A549 (cell line): ENCODE data around the gene TFB2M. TPM values are rescaled to one million over a fixed set of nuclear protein-coding genes. Genes with fewer than 3 reads are reported as not detected.
"Not testable (repeated sequence)": the region's sequence is repeated elsewhere in the genome, so short reads cannot be mapped to it uniquely, and the experiment has no call there.

Source experiments
- ATAC-seq, 2 experiments: fragments of 200-7000 bp in 1 of 2; fragments of >200 bp in 1 of 2; cut with Nextera tagmentation in 1 of 2; cut with Tn5 transposase in 1 of 2; 3 replicates each; pipeline versions ENCODE4 v1.8.0 to v1.9.1; 2018 to 2020; ENCODE audit warnings: mild to moderate bottlenecking in 1 of 2, moderate library complexity in 1 of 2
- CTCF ChIA-PET: fragments of 300-600 bp; sonication (Branson Sonifier 250); formaldehyde crosslinking; extraction: SDS; loops from one replicate; lab custom pipeline; 2021; ENCODE audit warnings: antibody characterized with exemption, inconsistent platforms; lab: Yijun Ruan, JAX
- POLR2A ChIA-PET: fragments of 350-600 bp; formaldehyde crosslinking; extraction: SDS; loops from one replicate; lab custom pipeline; 2021; ENCODE audit warnings: antibody characterized with exemption, inconsistent platforms; lab: Yijun Ruan, JAX
- DNase-seq, 2 experiments: peaks; one replicate each; pipeline versions ENCODE4 v3.0.0 to v3.0.0-alpha.2; 2011 to 2016; ENCODE audit warnings: low read depth in 1 of 2, low spot score in 1 of 2
- FAIRE-seq: peaks from 2 replicates; lab custom pipeline; 2011; peaks lifted over from hg19 to GRCh38; lab: Jason Lieb, UNC
- H3K27ac ChIP-seq, 2 experiments: fragments of >200 bp; sonication (Bioruptor Twin); formaldehyde crosslinking; 3 replicates each; pipeline ENCODE4 v1.5.1; 2016 to 2017
- H3K4me1 ChIP-seq: fragments of >200 bp; sonication (Bioruptor Twin); formaldehyde crosslinking; 3 replicates; pipeline ENCODE4 v1.6.1; 2016
- H3K4me2 ChIP-seq: fragments of >200 bp; sonication (Bioruptor Twin); formaldehyde crosslinking; 3 replicates; pipeline ENCODE4 v1.6.1; 2016
- H3K4me3 ChIP-seq: fragments of >200 bp; sonication (Bioruptor Twin); formaldehyde crosslinking; 3 replicates; pipeline ENCODE4 v1.5.1; 2016
- H3K9me3 ChIP-seq: fragments of >200 bp; sonication (Bioruptor Twin); formaldehyde crosslinking; 3 replicates; pipeline ENCODE4 v1.6.1; 2016
- BHLHE40 ChIP-seq: IDR thresholded peaks from 2 replicates; pipeline ENCODE4 v1.6.1; 2012; ENCODE audit warnings: low read depth, low read length, inconsistent platforms
- CBX8 ChIP-seq: fragments of 200-600 bp; sonication (generic); IDR thresholded peaks from 2 replicates; pipeline ENCODE4 v1.6.1; 2016
- CEBPB ChIP-seq, 2 experiments: fragments of >200 bp in 1 of 2; sonication (Bioruptor Twin) in 1 of 2; formaldehyde crosslinking in 1 of 2; IDR thresholded peaks; 2 replicates each; pipeline ENCODE4 v1.6.1; 2012 to 2016
- CHD4 ChIP-seq: fragments of 200-600 bp; sonication (generic); IDR thresholded peaks from 2 replicates; pipeline ENCODE4 v1.6.1; 2016; ENCODE audit warnings: antibody characterized with exemption, mild to moderate bottlenecking, borderline replicate concordance
- EHF ChIP-seq: fragments of 250-450 bp; sonication (Bioruptor Pico); IDR thresholded peaks from 2 replicates; pipeline ENCODE4 v1.5.0; 2020; ENCODE audit warnings: mild to moderate bottlenecking
- FOSB ChIP-seq: fragments of 250-450 bp; sonication (Bioruptor Pico); IDR thresholded peaks from 2 replicates; pipeline ENCODE4 v1.5.0; 2020; ENCODE audit warnings: mild to moderate bottlenecking, moderate library complexity
- FOXS1 ChIP-seq: fragments of 250-450 bp; sonication (Bioruptor Pico); IDR thresholded peaks from 2 replicates; pipeline ENCODE4 v1.5.0; 2020; ENCODE audit warnings: mild to moderate bottlenecking, moderate library complexity
- HOXA7 ChIP-seq: fragments of 250-450 bp; sonication (Bioruptor Pico); IDR thresholded peaks from 2 replicates; pipeline ENCODE4 v1.5.0; 2020; ENCODE audit warnings: mild to moderate bottlenecking, moderate library complexity
- HOXB5 ChIP-seq: fragments of 250-450 bp; sonication (Bioruptor Pico); IDR thresholded peaks from 2 replicates; pipeline ENCODE4 v1.5.0; 2020; ENCODE audit warnings: mild to moderate bottlenecking, moderate library complexity
- JUN ChIP-seq, 2 experiments: fragments of >200 bp; sonication (Bioruptor Twin); formaldehyde crosslinking; IDR thresholded peaks; 2 replicates in 1 of 2; 3 replicates in 1 of 2; pipeline ENCODE4 v1.6.1; 2016 to 2017
- KDM5A ChIP-seq: fragments of 200-600 bp; sonication (generic); IDR thresholded peaks from 2 replicates; pipeline ENCODE4 v1.6.1; 2016; ENCODE audit warnings: antibody characterized with exemption, mild to moderate bottlenecking
- NFE2L2 ChIP-seq: fragments of 150-350 bp; conservative IDR thresholded peaks from 2 replicates; pipeline ENCODE4 v1.6.1; 2014; ENCODE audit warnings: low read length
- NPAS2 ChIP-seq: fragments of 250-450 bp; sonication (Bioruptor Pico); IDR thresholded peaks from 2 replicates; pipeline ENCODE4 v1.8.0; 2022; ENCODE audit warnings: mild to moderate bottlenecking, moderate library complexity, borderline replicate concordance
- NR3C1 ChIP-seq: fragments of >200 bp; sonication (Bioruptor Twin); formaldehyde crosslinking; IDR thresholded peaks from 3 replicates; pipeline ENCODE4 v1.6.1; 2017
- POLR2A ChIP-seq: IDR thresholded peaks from 2 replicates; pipeline ENCODE4 v1.6.1; 2012; ENCODE audit warnings: mild to moderate bottlenecking, low read length
- RARB ChIP-seq: fragments of 250-450 bp; sonication (Bioruptor Pico); IDR thresholded peaks from 2 replicates; pipeline ENCODE4 v1.8.0; 2021; ENCODE audit warnings: mild to moderate bottlenecking, moderate library complexity
- SMC3 ChIP-seq: fragments of >200 bp; sonication (Bioruptor Twin); formaldehyde crosslinking; IDR thresholded peaks from 3 replicates; pipeline ENCODE4 v1.6.1; 2018; ENCODE audit warnings: inconsistent platforms
- TFCP2L1 ChIP-seq: fragments of 250-450 bp; sonication (Bioruptor Pico); IDR thresholded peaks from 2 replicates; pipeline ENCODE4 v1.5.0; 2021; ENCODE audit warnings: mild to moderate bottlenecking
- WGBS: methylation state at CpG from one replicate; pipeline ENCODE4 v1.1.6; 2017; ENCODE audit errors: missing lambda C conversion rate; 5-methylcytosine and 5-hydroxymethylcytosine counted together
- polyA plus RNA-seq, 4 experiments: library from polyadenylated mRNA; depleted of rRNA in 3 of 4; stranded (reverse); fragments of >200 nt; fragmentation: RNase III in 1 of 4; extraction: RNeasy Plus Mini Kit Qiagen cat#74134 plus additional on column Dnase treatment in 1 of 4; gene quantifications; 2 replicates in 3 of 4; 3 replicates in 1 of 4; pipeline ENCODE4 v1.2.3, GENCODE V29; 2011 to 2017
- TF ChIP-seq, protein P1 (sequence below): fragments of 150-350 bp; IDR thresholded peaks from 2 replicates; pipeline ENCODE4 v1.6.1; 2014; ENCODE audit warnings: low read depth, mild to moderate bottlenecking, low read length
- TF ChIP-seq, protein P2 (sequence below): fragments of >200 bp; sonication (Bioruptor Twin); formaldehyde crosslinking; IDR thresholded peaks from 3 replicates; pipeline ENCODE4 v1.5.1; 2016
- TF ChIP-seq, protein P3 (sequence below): fragments of 450-650 bp; IDR thresholded peaks from 2 replicates; pipeline ENCODE4 v1.6.1; 2014; ENCODE audit warnings: antibody characterized with exemption
- TF ChIP-seq, protein P4 (sequence below): IDR thresholded peaks from 2 replicates; pipeline ENCODE4 v1.6.1; 2012
- TF ChIP-seq, protein P5 (sequence below): fragments of 250-450 bp; sonication (Bioruptor Pico); IDR thresholded peaks from 2 replicates; pipeline ENCODE4 v1.5.0; 2020; ENCODE audit warnings: low read depth, mild to moderate bottlenecking, moderate library complexity

The TFB2M gene
- polyA plus RNA-seq, 2 of the 4 experiments (the other 2 are of a cell fraction), result 27.7 to 59.9 TPM

DNA sequence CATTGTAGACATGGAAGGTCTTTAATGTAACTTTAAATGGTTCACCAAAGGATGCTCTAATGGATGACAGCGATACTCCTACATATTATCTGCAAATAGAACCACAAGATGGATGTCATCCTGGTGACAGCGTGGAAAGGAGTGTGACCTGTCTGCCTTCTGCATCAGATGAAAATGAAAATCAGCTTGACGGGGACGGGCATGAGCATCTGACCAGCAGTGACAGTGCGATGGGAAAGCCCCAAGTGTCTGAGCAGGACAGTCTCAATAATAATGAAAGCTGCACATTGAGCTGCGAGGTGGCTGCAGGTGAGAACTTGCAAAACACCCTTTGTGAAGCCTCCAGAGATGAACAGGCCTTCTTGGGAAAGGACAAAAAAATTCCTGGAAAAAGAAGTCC, 25.4 kb upstream of the TFB2M start:
- ATAC-seq (no peak), FAIRE-seq (no peak), DNase-seq (no peak)
- Histone ChIP-seq H3K4me1 (0 out of 3 replicates have a peak, but pooled peaks cover 4% of the 10 kb centered on the region), H3K9me3 (no peaks in the 10 kb centered on the region), H3K4me2 (no peak overlapping the region)
- POLR2A ChIA-PET, result no interaction called here
- TF ChIP-seq NFE2L2, result no peak
- TF ChIP-seq CHD4, result no peak
- no peak for TF ChIP-seq TFCP2L1 (CRISPR knock-in tag)
- TF ChIP-seq, protein P1, sequence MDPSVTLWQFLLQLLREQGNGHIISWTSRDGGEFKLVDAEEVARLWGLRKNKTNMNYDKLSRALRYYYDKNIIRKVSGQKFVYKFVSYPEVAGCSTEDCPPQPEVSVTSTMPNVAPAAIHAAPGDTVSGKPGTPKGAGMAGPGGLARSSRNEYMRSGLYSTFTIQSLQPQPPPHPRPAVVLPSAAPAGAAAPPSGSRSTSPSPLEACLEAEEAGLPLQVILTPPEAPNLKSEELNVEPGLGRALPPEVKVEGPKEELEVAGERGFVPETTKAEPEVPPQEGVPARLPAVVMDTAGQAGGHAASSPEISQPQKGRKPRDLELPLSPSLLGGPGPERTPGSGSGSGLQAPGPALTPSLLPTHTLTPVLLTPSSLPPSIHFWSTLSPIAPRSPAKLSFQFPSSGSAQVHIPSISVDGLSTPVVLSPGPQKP, result no peak
- TF ChIP-seq, protein P2, sequence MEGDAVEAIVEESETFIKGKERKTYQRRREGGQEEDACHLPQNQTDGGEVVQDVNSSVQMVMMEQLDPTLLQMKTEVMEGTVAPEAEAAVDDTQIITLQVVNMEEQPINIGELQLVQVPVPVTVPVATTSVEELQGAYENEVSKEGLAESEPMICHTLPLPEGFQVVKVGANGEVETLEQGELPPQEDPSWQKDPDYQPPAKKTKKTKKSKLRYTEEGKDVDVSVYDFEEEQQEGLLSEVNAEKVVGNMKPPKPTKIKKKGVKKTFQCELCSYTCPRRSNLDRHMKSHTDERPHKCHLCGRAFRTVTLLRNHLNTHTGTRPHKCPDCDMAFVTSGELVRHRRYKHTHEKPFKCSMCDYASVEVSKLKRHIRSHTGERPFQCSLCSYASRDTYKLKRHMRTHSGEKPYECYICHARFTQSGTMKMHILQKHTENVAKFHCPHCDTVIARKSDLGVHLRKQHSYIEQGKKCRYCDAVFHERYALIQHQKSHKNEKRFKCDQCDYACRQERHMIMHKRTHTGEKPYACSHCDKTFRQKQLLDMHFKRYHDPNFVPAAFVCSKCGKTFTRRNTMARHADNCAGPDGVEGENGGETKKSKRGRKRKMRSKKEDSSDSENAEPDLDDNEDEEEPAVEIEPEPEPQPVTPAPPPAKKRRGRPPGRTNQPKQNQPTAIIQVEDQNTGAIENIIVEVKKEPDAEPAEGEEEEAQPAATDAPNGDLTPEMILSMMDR, result no peak
- TF ChIP-seq BHLHE40, result no peak
- TF ChIP-seq, all 56 proteins: peak for 0
- CTCF ChIA-PET, result no interaction called here
- no peak overlapping the region for H3K27ac ChIP-seq
- H3K4me3 ChIP-seq, result no peak overlapping the region
- WGBS, result 89% methylated on average over 6 of the region's 6 CpGs

DNA sequence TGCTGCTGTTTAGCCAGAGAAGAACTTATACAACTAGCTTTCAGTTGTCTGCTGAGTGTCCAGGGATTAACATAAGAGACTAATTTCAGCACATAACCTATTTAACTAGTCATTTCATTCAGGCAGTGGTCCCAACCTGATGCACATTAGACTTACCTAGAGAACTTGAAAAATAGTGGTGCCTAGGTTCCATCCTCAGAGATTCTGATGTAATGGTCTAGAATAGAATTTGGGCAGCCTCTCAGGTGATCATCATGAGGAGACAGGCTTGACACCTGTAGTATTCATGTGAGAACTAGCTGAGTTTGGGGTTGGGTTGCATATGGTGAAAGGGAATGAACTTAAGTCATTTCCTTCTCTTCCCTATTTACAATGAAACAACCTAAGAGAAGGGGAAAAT, 25.0 kb upstream of the TFB2M start:
- no peak overlapping the region for H3K4me3 ChIP-seq
- ATAC-seq, result no peak
- ChIA-PET POLR2A (no interaction called here), CTCF (no interaction called here)
- no peak overlapping the region for H3K4me2 ChIP-seq
- TF ChIP-seq EHF (no peak), SMC3 (no peak), KDM5A (no peak), NR3C1 (no peak), HOXA7 (CRISPR knock-in tag) (no peak), NPAS2 (CRISPR knock-in tag) (no peak), FOSB (no peak)
- TF ChIP-seq, protein P3, sequence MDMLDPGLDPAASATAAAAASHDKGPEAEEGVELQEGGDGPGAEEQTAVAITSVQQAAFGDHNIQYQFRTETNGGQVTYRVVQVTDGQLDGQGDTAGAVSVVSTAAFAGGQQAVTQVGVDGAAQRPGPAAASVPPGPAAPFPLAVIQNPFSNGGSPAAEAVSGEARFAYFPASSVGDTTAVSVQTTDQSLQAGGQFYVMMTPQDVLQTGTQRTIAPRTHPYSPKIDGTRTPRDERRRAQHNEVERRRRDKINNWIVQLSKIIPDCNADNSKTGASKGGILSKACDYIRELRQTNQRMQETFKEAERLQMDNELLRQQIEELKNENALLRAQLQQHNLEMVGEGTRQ, result no peak
- DNase-seq, result no peak
- no peaks in the 10 kb centered on the region for H3K9me3 ChIP-seq
- FAIRE-seq, result no peak
- H3K4me1 ChIP-seq, result 0 out of 3 replicates have a peak, but pooled peaks cover 4% of the 10 kb centered on the region
- H3K27ac ChIP-seq, result no peak overlapping the region

DNA sequence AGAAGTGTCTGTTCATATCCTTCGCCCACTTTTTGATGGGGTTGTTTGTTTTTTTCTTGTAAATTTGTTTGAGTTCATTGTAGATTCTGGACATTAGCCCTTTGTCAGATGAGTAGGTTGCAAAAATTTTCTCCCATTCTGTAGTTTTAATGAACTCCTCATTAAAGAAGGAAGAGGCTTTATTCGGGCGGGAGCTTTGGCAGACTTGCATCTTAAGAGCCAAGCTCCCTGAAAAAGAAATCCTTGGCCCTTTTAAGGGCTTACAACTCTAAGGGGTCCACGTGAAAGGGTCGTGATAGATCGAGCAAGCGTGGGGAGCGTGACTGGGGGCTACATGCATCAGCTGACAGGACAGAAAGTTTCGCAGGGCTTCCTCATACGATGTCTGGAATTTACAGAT, 23.9 kb upstream of the TFB2M start:
- H3K4me3 ChIP-seq, POLR2A ChIA-PET, ATAC-seq, H3K4me2 ChIP-seq, H3K4me1 ChIP-seq, CTCF ChIA-PET, H3K27ac ChIP-seq, H3K9me3 ChIP-seq, DNase-seq, FAIRE-seq: not testable (repeated sequence)
- 92% methylated on average over 10 of the region's 10 CpGs for WGBS

- no peak overlapping the region for H3K4me2 ChIP-seq
- no peak overlapping the region for H3K4me3 ChIP-seq
- H3K27ac ChIP-seq, result no peak overlapping the region
- CTCF ChIA-PET, result no interaction called here
- WGBS, result 83% methylated on average over 2 of the region's 2 CpGs
- TF ChIP-seq HOXB5 (CRISPR knock-in tag) (no peak), FOXS1 (CRISPR knock-in tag) (no peak), POLR2A (no peak), RARB (CRISPR knock-in tag) (no peak), CHD4 (no peak), JUN (IDR thresholded peaks at IDR 0.05) (no peak), CEBPB (IDR thresholded peaks at IDR 0.05) (no peak), CBX8 (no peak)
- TF ChIP-seq, protein P2, result no peak
- TF ChIP-seq, protein P4, sequence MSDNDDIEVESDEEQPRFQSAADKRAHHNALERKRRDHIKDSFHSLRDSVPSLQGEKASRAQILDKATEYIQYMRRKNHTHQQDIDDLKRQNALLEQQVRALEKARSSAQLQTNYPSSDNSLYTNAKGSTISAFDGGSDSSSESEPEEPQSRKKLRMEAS, result no peak
- TF ChIP-seq, protein P5, sequence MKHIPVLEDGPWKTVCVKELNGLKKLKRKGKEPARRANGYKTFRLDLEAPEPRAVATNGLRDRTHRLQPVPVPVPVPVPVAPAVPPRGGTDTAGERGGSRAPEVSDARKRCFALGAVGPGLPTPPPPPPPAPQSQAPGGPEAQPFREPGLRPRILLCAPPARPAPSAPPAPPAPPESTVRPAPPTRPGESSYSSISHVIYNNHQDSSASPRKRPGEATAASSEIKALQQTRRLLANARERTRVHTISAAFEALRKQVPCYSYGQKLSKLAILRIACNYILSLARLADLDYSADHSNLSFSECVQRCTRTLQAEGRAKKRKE (CRISPR knock-in tag), result no peak
- TF ChIP-seq, all 56 proteins: peak for 0
- no peak for FAIRE-seq
- Histone ChIP-seq H3K9me3 (no peaks in the 10 kb centered on the region), H3K4me1 (peaks cover 14% of the 10 kb centered on the region)
- no peak for ATAC-seq
- POLR2A ChIA-PET, result no interaction called here
- DNase-seq, result no peak
Observed at GRCh38 chr1:246588159-246588721, 22.2 kb upstream of the TFB2M start.
